PC-3 (cell line): ENCODE results near the gene COX17.

ENCODE experiments used
- CTCF ChIP-seq: fragments of 300-600 bp; sonication (generic); conservative IDR thresholded peaks from 2 replicates; pipeline ENCODE4 v1.5.1; 2017; ENCODE audit warnings: antibody characterized with exemption, low read depth, mild to moderate bottlenecking, low read length
- EZH2 ChIP-seq: fragments of 300-600 bp; sonication (generic); IDR thresholded peaks from one replicate; pipeline ENCODE4 v1.6.1; 2017; ENCODE audit warnings: antibody characterized with exemption, mild to moderate bottlenecking, low read length; ENCODE audit not compliant: unreplicated experiment

GRCh38 chr3:119664850-119665379 is 12.3 kb downstream of the COX17 start:
- no peak for TF ChIP-seq CTCF
- TF ChIP-seq EZH2, result no peak
